ENCODE measurements around the gene OR5M11.
"Not testable (repeated sequence)": the region's sequence is repeated elsewhere in the genome, so short reads cannot be mapped to it uniquely, and the experiment has no call there.

The OR5M11 gene

GRCh38 chr11:56543157-56543556, at the start of gene OR5M11:
TSS of gene OR5M11 (minus strand) at chr11:56543257. CDS start at chr11:56543257, 0 bp downstream.
- no peak for DNase-seq

- DNase-seq = not testable (repeated sequence)
Measured at GRCh38 chr11:56592088-56592717, 49.1 kb upstream of the OR5M11 start.

- no peak for DNase-seq
Measured at GRCh38 chr11:56577621-56578020, 34.6 kb upstream of the OR5M11 start, which contains the start of gene OR5M10. TSS of gene OR5M10 (minus strand) at chr11:56577721. CDS start at chr11:56577721, 0 bp downstream.

GRCh38 chr11:56558574-56558973, 15.5 kb upstream of the OR5M11 start:
- no peak for DNase-seq

- DNase-seq = not testable (repeated sequence)
Measured at GRCh38 chr11:56554691-56555090, 11.6 kb upstream of the OR5M11 start.

- no peak for DNase-seq
Measured at GRCh38 chr11:56545531-56545930, 2.5 kb upstream of the OR5M11 start.

GRCh38 chr11:56543739-56544138, 682 bp upstream of the OR5M11 start:
- DNase-seq = no peak

GRCh38 chr11:56533054-56533740, 9.9 kb downstream of the OR5M11 start:
- no peak for DNase-seq

GRCh38 chr11:56531856-56532255, 11.2 kb downstream of the OR5M11 start:
- no peak for DNase-seq

GRCh38 chr11:56522008-56522407, 21.0 kb downstream of the OR5M11 start:
- DNase-seq = no peak

GRCh38 chr11:56513280-56513679, 29.8 kb downstream of the OR5M11 start:
- DNase-seq = no peak

GRCh38 chr11:56509439-56509838, 33.6 kb downstream of the OR5M11 start:
- DNase-seq = no peak

- no peak for DNase-seq
Measured at GRCh38 chr11:56497010-56497409, 46.0 kb downstream of the OR5M11 start.

GRCh38 chr11:56495117-56495516, 47.9 kb downstream of the OR5M11 start:
- no peak for DNase-seq
